ENCODE measurements around the gene ACOT12. TPM values are rescaled to one million over a fixed set of nuclear protein-coding genes. Genes with fewer than 3 reads are reported as not detected.

ACOT12 gene
- total and polyA plus RNA-seq, 9 of the 15 experiments (the other 6 are each of a cell fraction or from before 2014, with no cell fraction given) = 0.03 TPM; not detected in 8

DNA sequence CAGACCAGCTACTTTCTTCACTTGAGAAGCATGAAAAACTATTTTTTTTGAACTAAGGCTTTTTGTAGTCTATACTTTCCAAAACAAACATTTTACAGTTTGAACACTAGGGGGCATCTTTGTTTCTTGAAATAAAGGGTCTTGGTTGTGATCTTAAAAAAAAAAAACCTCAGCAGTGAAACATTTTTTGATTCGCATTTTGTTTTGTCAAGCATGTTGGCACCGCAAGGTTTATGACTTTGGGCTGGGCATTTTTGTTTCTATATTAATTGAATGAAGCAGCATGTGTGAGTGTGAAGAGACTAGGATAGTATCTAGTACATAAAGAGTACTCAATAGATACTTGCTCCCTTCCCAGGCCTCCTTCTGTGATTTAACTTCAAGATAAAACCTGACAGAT lies 31.6 kb upstream of the ACOT12 start (continued):
- TF ChIP-seq, protein P1, sequence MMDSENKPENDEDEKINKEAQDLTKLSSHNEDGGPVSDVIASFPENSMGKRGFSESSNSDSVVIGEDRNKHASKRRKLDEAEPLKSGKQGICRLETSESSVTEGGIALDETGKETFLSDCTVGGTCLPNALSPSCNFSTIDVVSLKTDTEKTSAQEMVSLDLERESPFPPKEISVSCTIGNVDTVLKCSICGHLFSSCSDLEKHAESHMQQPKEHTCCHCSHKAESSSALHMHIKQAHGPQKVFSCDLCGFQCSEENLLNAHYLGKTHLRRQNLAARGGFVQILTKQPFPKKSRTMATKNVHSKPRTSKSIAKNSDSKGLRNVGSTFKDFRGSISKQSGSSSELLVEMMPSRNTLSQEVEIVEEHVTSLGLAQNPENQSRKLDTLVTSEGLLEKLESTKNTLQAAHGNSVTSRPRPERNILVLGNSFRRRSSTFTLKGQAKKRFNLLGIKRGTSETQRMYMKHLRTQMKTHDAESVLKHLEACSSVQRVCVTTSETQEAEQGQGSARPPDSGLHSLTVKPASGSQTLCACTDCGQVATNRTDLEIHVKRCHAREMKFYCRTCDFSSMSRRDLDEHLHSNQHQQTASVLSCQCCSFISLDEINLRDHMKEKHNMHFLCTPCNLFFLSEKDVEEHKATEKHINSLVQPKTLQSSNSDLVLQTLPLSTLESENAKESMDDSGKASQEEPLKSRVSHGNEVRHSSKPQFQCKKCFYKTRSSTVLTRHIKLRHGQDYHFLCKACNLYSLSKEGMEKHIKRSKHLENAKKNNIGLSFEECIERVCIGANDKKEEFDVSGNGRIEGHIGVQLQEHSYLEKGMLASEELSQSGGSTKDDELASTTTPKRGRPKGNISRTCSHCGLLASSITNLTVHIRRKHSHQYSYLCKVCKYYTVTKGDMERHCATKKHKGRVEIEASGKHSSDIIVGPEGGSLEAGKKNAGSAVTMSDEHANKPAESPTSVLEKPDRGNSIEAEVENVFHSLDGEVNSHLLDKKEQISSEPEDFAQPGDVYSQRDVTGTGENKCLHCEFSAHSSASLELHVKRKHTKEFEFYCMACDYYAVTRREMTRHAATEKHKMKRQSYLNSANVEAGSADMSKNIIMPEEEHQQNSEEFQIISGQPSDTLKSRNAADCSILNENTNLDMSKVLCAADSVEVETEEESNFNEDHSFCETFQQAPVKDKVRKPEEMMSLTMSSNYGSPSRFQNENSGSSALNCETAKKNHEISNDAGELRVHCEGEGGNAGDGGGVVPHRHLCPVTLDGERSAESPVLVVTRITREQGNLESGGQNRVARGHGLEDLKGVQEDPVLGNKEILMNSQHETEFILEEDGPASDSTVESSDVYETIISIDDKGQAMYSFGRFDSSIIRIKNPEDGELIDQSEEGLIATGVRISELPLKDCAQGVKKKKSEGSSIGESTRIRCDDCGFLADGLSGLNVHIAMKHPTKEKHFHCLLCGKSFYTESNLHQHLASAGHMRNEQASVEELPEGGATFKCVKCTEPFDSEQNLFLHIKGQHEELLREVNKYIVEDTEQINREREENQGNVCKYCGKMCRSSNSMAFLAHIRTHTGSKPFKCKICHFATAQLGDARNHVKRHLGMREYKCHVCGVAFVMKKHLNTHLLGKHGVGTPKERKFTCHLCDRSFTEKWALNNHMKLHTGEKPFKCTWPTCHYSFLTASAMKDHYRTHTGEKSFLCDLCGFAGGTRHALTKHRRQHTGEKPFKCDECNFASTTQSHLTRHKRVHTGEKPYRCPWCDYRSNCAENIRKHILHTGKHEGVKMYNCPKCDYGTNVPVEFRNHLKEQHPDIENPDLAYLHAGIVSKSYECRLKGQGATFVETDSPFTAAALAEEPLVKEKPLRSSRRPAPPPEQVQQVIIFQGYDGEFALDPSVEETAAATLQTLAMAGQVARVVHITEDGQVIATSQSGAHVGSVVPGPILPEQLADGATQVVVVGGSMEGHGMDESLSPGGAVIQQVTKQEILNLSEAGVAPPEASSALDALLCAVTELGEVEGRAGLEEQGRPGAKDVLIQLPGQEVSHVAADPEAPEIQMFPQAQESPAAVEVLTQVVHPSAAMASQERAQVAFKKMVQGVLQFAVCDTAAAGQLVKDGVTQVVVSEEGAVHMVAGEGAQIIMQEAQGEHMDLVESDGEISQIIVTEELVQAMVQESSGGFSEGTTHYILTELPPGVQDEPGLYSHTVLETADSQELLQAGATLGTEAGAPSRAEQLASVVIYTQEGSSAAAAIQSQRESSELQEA (IDR thresholded peaks at IDR 0.05; ENCODE audit: low read depth) = no peak
- TF ChIP-seq THRAP3 (IDR thresholded peaks at IDR 0.05; ENCODE audit: borderline replicate concordance) (no peak), GATAD2B (IDR thresholded peaks at IDR 0.05; ENCODE audit: borderline replicate concordance) (no peak), ZNF384 (IDR thresholded peaks at IDR 0.05; ENCODE audit: low read depth, low read length) (peak; percentile 92), CBX3 (IDR thresholded peaks at IDR 0.05; ENCODE audit: borderline replicate concordance in 1 of 2, low read length in 2 of 2) (no peak), CCAR2 (IDR thresholded peaks at IDR 0.05; ENCODE audit: low read depth, low read length) (no peak), NR4A1 (CRISPR knock-in tag; IDR thresholded peaks at IDR 0.05) (no peak), NR4A1 (tag; IDR thresholded peaks at IDR 0.05) (no peak), ZNF3 (CRISPR knock-in tag; IDR thresholded peaks at IDR 0.05) (no peak), ZNF408 (CRISPR knock-in tag; IDR thresholded peaks at IDR 0.05; ENCODE audit: low read depth) (no peak), ZNF699 (CRISPR knock-in tag; IDR thresholded peaks at IDR 0.05; ENCODE audit: insufficient replicate concordance) (no peak), POU5F1 (IDR thresholded peaks at IDR 0.05; ENCODE audit: borderline replicate concordance, low read depth, low read length, partially characterized antibody) (no peak)
- TF ChIP-seq, protein P2, sequence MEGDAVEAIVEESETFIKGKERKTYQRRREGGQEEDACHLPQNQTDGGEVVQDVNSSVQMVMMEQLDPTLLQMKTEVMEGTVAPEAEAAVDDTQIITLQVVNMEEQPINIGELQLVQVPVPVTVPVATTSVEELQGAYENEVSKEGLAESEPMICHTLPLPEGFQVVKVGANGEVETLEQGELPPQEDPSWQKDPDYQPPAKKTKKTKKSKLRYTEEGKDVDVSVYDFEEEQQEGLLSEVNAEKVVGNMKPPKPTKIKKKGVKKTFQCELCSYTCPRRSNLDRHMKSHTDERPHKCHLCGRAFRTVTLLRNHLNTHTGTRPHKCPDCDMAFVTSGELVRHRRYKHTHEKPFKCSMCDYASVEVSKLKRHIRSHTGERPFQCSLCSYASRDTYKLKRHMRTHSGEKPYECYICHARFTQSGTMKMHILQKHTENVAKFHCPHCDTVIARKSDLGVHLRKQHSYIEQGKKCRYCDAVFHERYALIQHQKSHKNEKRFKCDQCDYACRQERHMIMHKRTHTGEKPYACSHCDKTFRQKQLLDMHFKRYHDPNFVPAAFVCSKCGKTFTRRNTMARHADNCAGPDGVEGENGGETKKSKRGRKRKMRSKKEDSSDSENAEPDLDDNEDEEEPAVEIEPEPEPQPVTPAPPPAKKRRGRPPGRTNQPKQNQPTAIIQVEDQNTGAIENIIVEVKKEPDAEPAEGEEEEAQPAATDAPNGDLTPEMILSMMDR (IDR thresholded peaks at IDR 0.05 in 2 of 3, conservative IDR thresholded peaks at IDR 0.05 in 1 of 3; ENCODE audit: insufficient read depth in 2 of 3, low read depth in 1 of 3, low read length in 3 of 3) = peak; percentile 46 to 66 (median 47); a peak in 4 of 6 replicates
- TF ChIP-seq, protein P3, sequence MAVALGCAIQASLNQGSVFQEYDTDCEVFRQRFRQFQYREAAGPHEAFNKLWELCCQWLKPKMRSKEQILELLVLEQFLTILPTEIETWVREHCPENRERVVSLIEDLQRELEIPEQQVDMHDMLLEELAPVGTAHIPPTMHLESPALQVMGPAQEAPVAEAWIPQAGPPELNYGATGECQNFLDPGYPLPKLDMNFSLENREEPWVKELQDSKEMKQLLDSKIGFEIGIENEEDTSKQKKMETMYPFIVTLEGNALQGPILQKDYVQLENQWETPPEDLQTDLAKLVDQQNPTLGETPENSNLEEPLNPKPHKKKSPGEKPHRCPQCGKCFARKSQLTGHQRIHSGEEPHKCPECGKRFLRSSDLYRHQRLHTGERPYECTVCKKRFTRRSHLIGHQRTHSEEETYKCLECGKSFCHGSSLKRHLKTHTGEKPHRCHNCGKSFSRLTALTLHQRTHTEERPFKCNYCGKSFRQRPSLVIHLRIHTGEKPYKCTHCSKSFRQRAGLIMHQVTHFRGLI (CRISPR knock-in tag; IDR thresholded peaks at IDR 0.05) = no peak
- TF ChIP-seq, protein P4, sequence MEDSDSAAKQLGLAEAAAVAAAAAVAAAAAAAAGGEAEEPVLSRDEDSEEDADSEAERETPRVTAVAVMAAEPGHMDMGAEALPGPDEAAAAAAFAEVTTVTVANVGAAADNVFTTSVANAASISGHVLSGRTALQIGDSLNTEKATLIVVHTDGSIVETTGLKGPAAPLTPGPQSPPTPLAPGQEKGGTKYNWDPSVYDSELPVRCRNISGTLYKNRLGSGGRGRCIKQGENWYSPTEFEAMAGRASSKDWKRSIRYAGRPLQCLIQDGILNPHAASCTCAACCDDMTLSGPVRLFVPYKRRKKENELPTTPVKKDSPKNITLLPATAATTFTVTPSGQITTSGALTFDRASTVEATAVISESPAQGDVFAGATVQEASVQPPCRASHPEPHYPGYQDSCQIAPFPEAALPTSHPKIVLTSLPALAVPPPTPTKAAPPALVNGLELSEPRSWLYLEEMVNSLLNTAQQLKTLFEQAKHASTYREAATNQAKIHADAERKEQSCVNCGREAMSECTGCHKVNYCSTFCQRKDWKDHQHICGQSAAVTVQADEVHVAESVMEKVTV (CRISPR knock-in tag; IDR thresholded peaks at IDR 0.05) = peak; percentile 33; the same call in 1 of the 2 replicates

Data from K562 (cell line).